ENCODE results near the gene DAB2IP.

DNA sequence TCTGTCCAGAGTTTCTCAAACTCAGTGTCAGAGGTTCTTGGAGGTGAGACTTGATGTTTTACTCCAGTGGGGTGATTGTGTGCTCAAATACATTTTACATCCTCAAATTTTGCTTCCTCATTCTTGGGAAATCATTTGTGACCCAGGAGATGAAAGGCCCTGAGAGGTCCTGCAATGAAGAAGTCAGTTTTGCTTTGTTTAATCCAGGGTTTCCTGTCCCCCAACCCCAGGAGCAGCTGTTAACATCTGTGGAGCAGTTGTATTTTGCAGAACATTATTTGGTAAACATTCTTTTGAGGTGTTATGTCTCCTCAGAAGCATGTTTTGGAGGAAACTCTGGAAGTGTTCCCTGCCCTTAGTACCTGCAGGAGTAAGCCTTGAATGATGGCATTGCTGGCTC, 59.8 kb downstream of the DAB2IP start:
- TF ChIP-seq CTCF (IDR thresholded peaks at IDR 0.05; ENCODE audit: insufficient read depth, low read depth, low read length) (no peak), EZH2 (IDR thresholded peaks at IDR 0.05; ENCODE audit: insufficient read depth, low read length) (no peak)
